A549 (cell line): Measurements from ENCODE around the gene CCDC12. TPM values are rescaled to one million over a fixed set of nuclear protein-coding genes. Genes with fewer than 3 reads are reported as not detected.

ENCODE experiments used
- ATAC-seq, 2 experiments: fragments of 200-7000 bp in 1 of 2; fragments of >200 bp in 1 of 2; cut with Nextera tagmentation in 1 of 2; cut with Tn5 transposase in 1 of 2; 3 replicates each; pipeline versions ENCODE4 v1.8.0 to v1.9.1; 2018 to 2020; ENCODE audit warnings: mild to moderate bottlenecking in 1 of 2, moderate library complexity in 1 of 2
- CTCF ChIA-PET: fragments of 300-600 bp; sonication (Branson Sonifier 250); formaldehyde crosslinking; extraction: SDS; loops from one replicate; lab custom pipeline; 2021; ENCODE audit warnings: antibody characterized with exemption, inconsistent platforms; lab: Yijun Ruan, JAX
- POLR2A ChIA-PET: fragments of 350-600 bp; formaldehyde crosslinking; extraction: SDS; loops from one replicate; lab custom pipeline; 2021; ENCODE audit warnings: antibody characterized with exemption, inconsistent platforms; lab: Yijun Ruan, JAX
- DNase-seq, 2 experiments: peaks; one replicate each; pipeline versions ENCODE4 v3.0.0 to v3.0.0-alpha.2; 2011 to 2016; ENCODE audit warnings: low read depth in 1 of 2, low spot score in 1 of 2
- FAIRE-seq: peaks from 2 replicates; lab custom pipeline; 2011; peaks lifted over from hg19 to GRCh38; lab: Jason Lieb, UNC
- H3K27ac ChIP-seq, 2 experiments: fragments of >200 bp; sonication (Bioruptor Twin); formaldehyde crosslinking; 3 replicates each; pipeline ENCODE4 v1.5.1; 2016 to 2017
- H3K4me1 ChIP-seq: fragments of >200 bp; sonication (Bioruptor Twin); formaldehyde crosslinking; 3 replicates; pipeline ENCODE4 v1.6.1; 2016
- H3K4me2 ChIP-seq: fragments of >200 bp; sonication (Bioruptor Twin); formaldehyde crosslinking; 3 replicates; pipeline ENCODE4 v1.6.1; 2016
- H3K4me3 ChIP-seq: fragments of >200 bp; sonication (Bioruptor Twin); formaldehyde crosslinking; 3 replicates; pipeline ENCODE4 v1.5.1; 2016
- H3K9me3 ChIP-seq: fragments of >200 bp; sonication (Bioruptor Twin); formaldehyde crosslinking; 3 replicates; pipeline ENCODE4 v1.6.1; 2016
- CBX8 ChIP-seq: fragments of 200-600 bp; sonication (generic); IDR thresholded peaks from 2 replicates; pipeline ENCODE4 v1.6.1; 2016
- CEBPB ChIP-seq, 2 experiments: fragments of >200 bp in 1 of 2; sonication (Bioruptor Twin) in 1 of 2; formaldehyde crosslinking in 1 of 2; IDR thresholded peaks; 2 replicates each; pipeline ENCODE4 v1.6.1; 2012 to 2016
- CHD2 ChIP-seq: fragments of 150-350 bp; IDR thresholded peaks from 2 replicates; pipeline ENCODE4 v1.6.1; 2014; ENCODE audit warnings: low read length; ENCODE audit not compliant: partially characterized antibody
- EHF ChIP-seq: fragments of 250-450 bp; sonication (Bioruptor Pico); IDR thresholded peaks from 2 replicates; pipeline ENCODE4 v1.5.0; 2020; ENCODE audit warnings: mild to moderate bottlenecking
- EHMT2 ChIP-seq: fragments of 200-600 bp; sonication (generic); IDR thresholded peaks from 2 replicates; pipeline ENCODE4 v1.6.1; 2016; ENCODE audit warnings: antibody characterized with exemption, low read depth, mild to moderate bottlenecking, moderate library complexity
- FOSB ChIP-seq: fragments of 250-450 bp; sonication (Bioruptor Pico); IDR thresholded peaks from 2 replicates; pipeline ENCODE4 v1.5.0; 2020; ENCODE audit warnings: mild to moderate bottlenecking, moderate library complexity
- FOXS1 ChIP-seq: fragments of 250-450 bp; sonication (Bioruptor Pico); IDR thresholded peaks from 2 replicates; pipeline ENCODE4 v1.5.0; 2020; ENCODE audit warnings: mild to moderate bottlenecking, moderate library complexity
- GATA3 ChIP-seq: IDR thresholded peaks from 2 replicates; pipeline ENCODE4 v1.6.1; 2012; ENCODE audit warnings: borderline replicate concordance
- HDAC2 ChIP-seq: fragments of 200-600 bp; sonication (generic); IDR thresholded peaks from 2 replicates; pipeline ENCODE4 v1.6.1; 2016
- JUN ChIP-seq, 2 experiments: fragments of >200 bp; sonication (Bioruptor Twin); formaldehyde crosslinking; IDR thresholded peaks; 2 replicates in 1 of 2; 3 replicates in 1 of 2; pipeline ENCODE4 v1.6.1; 2016 to 2017
- JUNB ChIP-seq: fragments of >200 bp; sonication (Bioruptor Twin); formaldehyde crosslinking; IDR thresholded peaks from 2 replicates; pipeline ENCODE4 v1.6.1; 2016
- KDM5A ChIP-seq: fragments of 200-600 bp; sonication (generic); IDR thresholded peaks from 2 replicates; pipeline ENCODE4 v1.6.1; 2016; ENCODE audit warnings: antibody characterized with exemption, mild to moderate bottlenecking
- MAX ChIP-seq: IDR thresholded peaks from 2 replicates; pipeline ENCODE4 v1.6.1; 2012
- POLR2AphosphoS2 ChIP-seq: conservative IDR thresholded peaks from 2 replicates; pipeline ENCODE4 v1.6.1; 2012; ENCODE audit warnings: low read length, improper control_type of control experiment, inconsistent platforms
- RARB ChIP-seq: fragments of 250-450 bp; sonication (Bioruptor Pico); IDR thresholded peaks from 2 replicates; pipeline ENCODE4 v1.8.0; 2021; ENCODE audit warnings: mild to moderate bottlenecking, moderate library complexity
- REST ChIP-seq: fragments of 200-600 bp; sonication (generic); IDR thresholded peaks from 2 replicates; pipeline ENCODE4 v1.6.1; 2016; ENCODE audit warnings: antibody characterized with exemption, mild to moderate bottlenecking, moderate library complexity
- RFX5 ChIP-seq: fragments of 450-650 bp; IDR thresholded peaks from 2 replicates; pipeline ENCODE4 v1.7.1; 2014; ENCODE audit warnings: antibody characterized with exemption, mild to moderate bottlenecking, moderate library complexity
- TFCP2L1 ChIP-seq: fragments of 250-450 bp; sonication (Bioruptor Pico); IDR thresholded peaks from 2 replicates; pipeline ENCODE4 v1.5.0; 2021; ENCODE audit warnings: mild to moderate bottlenecking
- ZC3H11A ChIP-seq: fragments of 450-650 bp; IDR thresholded peaks from 2 replicates; pipeline ENCODE4 v1.6.1; 2014; ENCODE audit warnings: antibody characterized with exemption, mild to moderate bottlenecking
- ZSCAN20 ChIP-seq: fragments of 250-450 bp; sonication (Bioruptor Pico); IDR thresholded peaks from 2 replicates; pipeline ENCODE4 v1.8.0; 2022; ENCODE audit warnings: mild to moderate bottlenecking, moderate library complexity
- WGBS: methylation state at CpG from one replicate; pipeline ENCODE4 v1.1.6; 2017; ENCODE audit errors: missing lambda C conversion rate; 5-methylcytosine and 5-hydroxymethylcytosine counted together
- polyA plus RNA-seq, 4 experiments: library from polyadenylated mRNA; depleted of rRNA in 3 of 4; stranded (reverse); fragments of >200 nt; fragmentation: RNase III in 1 of 4; extraction: RNeasy Plus Mini Kit Qiagen cat#74134 plus additional on column Dnase treatment in 1 of 4; gene quantifications; 2 replicates in 3 of 4; 3 replicates in 1 of 4; pipeline ENCODE4 v1.2.3, GENCODE V29; 2011 to 2017
- TF ChIP-seq, protein P1 (sequence below): IDR thresholded peaks from 2 replicates; pipeline ENCODE4 v1.6.1; 2012
- TF ChIP-seq, protein P2 (sequence below): fragments of 150-350 bp; IDR thresholded peaks from 2 replicates; pipeline ENCODE4 v1.6.1; 2014; ENCODE audit warnings: low read depth, mild to moderate bottlenecking, low read length
- TF ChIP-seq, protein P3 (sequence below): fragments of 250-450 bp; sonication (Bioruptor Pico); IDR thresholded peaks from 2 replicates; pipeline ENCODE4 v1.5.0; 2021; ENCODE audit warnings: mild to moderate bottlenecking, moderate library complexity, borderline replicate concordance
- TF ChIP-seq, protein P4 (sequence below): fragments of >200 bp; sonication (Bioruptor Twin); formaldehyde crosslinking; IDR thresholded peaks from 3 replicates; pipeline ENCODE4 v1.6.1; 2016

The CCDC12 gene
- polyA plus RNA-seq, 2 of the 4 experiments (the other 2 are of a cell fraction): 34.8 to 81.0 TPM

DNA sequence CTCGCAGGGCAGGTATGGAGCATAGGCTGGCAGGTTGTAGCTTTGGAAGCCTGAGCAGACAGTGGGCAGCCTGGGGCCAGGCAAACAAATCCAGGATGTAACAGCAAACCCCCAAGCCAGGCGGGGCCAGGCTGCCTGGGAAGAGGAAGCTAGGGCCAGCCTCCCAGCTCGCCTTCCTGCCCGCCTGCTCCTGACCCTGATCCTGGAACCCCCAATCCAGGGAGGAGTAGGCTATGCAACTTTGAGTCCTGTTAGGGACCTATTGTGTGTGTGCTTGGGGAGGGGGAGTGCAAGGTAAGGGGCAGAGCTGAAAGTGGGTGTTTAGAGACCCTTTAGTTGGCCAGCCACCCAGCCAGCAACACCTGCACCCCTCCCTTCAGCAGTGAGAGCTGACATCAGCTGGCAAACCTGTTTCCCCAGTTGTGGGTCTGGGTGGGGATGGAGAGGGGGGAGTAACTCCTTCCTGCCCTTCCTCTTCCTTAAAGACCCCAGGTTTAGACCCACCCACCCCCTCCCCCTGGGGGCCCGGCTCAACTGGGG is 5.5 kb upstream of the CCDC12 start:
- no peak for FAIRE-seq
- WGBS: 71% methylated on average over 1 of the region's 5 CpGs
- H3K9me3 ChIP-seq: no peaks in the 10 kb centered on the region
- no peak overlapping the region for H3K4me3 ChIP-seq
- ChIA-PET POLR2A (interaction anchor here (0.6 kb wide), 1 partner anchor 9 kb away, joined by 6 read pairs; no protein-coding TSS in a partner anchor), CTCF (interaction anchor here (0.9 to 2.1 kb wide), 6 partner anchors 17 to 72 kb away, joined by 3 to 13 read pairs (median 5); no protein-coding TSS in a partner anchor)
- DNase-seq: no peak
- H3K4me2 ChIP-seq: peak overlapping the region; percentile 82; the same call in 2 of the 3 replicates
- ATAC-seq: no peak
- H3K27ac ChIP-seq: peak overlapping the region in 1 of 2 experiments; percentile 45; a peak in 1 of 6 replicates
- TF ChIP-seq RARB (no peak), MAX (no peak), TFCP2L1 (CRISPR knock-in tag) (no peak), CHD2 (no peak), REST (no peak), POLR2AphosphoS2 (no peak), GATA3 (no peak), CEBPB (IDR thresholded peaks at IDR 0.05) (no peak), ZC3H11A (no peak), RFX5 (no peak)
- TF ChIP-seq, protein P1, sequence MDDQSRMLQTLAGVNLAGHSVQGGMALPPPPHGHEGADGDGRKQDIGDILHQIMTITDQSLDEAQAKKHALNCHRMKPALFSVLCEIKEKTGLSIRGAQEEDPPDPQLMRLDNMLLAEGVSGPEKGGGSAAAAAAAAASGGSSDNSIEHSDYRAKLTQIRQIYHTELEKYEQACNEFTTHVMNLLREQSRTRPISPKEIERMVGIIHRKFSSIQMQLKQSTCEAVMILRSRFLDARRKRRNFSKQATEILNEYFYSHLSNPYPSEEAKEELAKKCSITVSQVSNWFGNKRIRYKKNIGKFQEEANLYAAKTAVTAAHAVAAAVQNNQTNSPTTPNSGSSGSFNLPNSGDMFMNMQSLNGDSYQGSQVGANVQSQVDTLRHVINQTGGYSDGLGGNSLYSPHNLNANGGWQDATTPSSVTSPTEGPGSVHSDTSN: no peak
- TF ChIP-seq, protein P2, sequence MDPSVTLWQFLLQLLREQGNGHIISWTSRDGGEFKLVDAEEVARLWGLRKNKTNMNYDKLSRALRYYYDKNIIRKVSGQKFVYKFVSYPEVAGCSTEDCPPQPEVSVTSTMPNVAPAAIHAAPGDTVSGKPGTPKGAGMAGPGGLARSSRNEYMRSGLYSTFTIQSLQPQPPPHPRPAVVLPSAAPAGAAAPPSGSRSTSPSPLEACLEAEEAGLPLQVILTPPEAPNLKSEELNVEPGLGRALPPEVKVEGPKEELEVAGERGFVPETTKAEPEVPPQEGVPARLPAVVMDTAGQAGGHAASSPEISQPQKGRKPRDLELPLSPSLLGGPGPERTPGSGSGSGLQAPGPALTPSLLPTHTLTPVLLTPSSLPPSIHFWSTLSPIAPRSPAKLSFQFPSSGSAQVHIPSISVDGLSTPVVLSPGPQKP: no peak
- peaks cover 44% of the 10 kb centered on the region for H3K4me1 ChIP-seq

GRCh38 chr3:46979958-46980497 is 3.5 kb upstream of the CCDC12 start:
- 0% methylated on average over 1 of the region's 40 CpGs for WGBS
- CTCF ChIA-PET: interaction anchor here (1.0 to 1.7 kb wide), 7 partner anchors 12 to 275 kb away, joined by 3 to 7 read pairs (median 4); no protein-coding TSS in a partner anchor
- POLR2A ChIA-PET: interaction anchor here (0.6 to 2.0 kb wide), 9 partner anchors 11 to 184 kb away, joined by 3 to 5 read pairs (median 4); partner anchors contain the start of gene SETD2
- H3K4me1 ChIP-seq: peaks cover 38% of the 10 kb centered on the region
- peak overlapping the region; percentile 82 for H3K4me2 ChIP-seq
- no peak for DNase-seq
- peak overlapping the region; percentile 92 for H3K4me3 ChIP-seq
- ATAC-seq: no peak; a peak in 1 of 6 replicates
- no peak for FAIRE-seq
- H3K27ac ChIP-seq: peak overlapping the region; percentile 91 to 97
- H3K9me3 ChIP-seq: no peaks in the 10 kb centered on the region
- TF ChIP-seq, protein P3, sequence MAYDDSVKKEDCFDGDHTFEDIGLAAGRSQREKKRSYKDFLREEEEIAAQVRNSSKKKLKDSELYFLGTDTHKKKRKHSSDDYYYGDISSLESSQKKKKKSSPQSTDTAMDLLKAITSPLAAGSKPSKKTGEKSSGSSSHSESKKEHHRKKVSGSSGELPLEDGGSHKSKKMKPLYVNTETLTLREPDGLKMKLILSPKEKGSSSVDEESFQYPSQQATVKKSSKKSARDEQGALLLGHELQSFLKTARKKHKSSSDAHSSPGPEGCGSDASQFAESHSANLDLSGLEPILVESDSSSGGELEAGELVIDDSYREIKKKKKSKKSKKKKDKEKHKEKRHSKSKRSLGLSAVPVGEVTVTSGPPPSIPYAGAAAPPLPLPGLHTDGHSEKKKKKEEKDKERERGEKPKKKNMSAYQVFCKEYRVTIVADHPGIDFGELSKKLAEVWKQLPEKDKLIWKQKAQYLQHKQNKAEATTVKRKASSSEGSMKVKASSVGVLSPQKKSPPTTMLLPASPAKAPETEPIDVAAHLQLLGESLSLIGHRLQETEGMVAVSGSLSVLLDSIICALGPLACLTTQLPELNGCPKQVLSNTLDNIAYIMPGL (CRISPR knock-in tag): no peak
- TF ChIP-seq EHMT2: no peak
- no peak; a peak in 1 of 5 replicates for TF ChIP-seq JUN (IDR thresholded peaks at IDR 0.05)
- no peak for TF ChIP-seq JUNB
- TF ChIP-seq TFCP2L1 (CRISPR knock-in tag): no peak
- no peak for TF ChIP-seq REST
- TF ChIP-seq ZSCAN20 (CRISPR knock-in tag): no peak
- TF ChIP-seq CBX8: no peak
- no peak for TF ChIP-seq EHF (CRISPR knock-in tag)
- TF ChIP-seq, protein P4, sequence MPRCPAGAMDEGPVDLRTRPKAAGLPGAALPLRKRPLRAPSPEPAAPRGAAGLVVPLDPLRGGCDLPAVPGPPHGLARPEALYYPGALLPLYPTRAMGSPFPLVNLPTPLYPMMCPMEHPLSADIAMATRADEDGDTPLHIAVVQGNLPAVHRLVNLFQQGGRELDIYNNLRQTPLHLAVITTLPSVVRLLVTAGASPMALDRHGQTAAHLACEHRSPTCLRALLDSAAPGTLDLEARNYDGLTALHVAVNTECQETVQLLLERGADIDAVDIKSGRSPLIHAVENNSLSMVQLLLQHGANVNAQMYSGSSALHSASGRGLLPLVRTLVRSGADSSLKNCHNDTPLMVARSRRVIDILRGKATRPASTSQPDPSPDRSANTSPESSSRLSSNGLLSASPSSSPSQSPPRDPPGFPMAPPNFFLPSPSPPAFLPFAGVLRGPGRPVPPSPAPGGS: no peak
- TF ChIP-seq FOXS1 (CRISPR knock-in tag): no peak
- TF ChIP-seq FOSB (CRISPR knock-in tag): no peak
- no peak for TF ChIP-seq HDAC2
- no peak for TF ChIP-seq KDM5A
